Karpas-422 (cell line): ENCODE results near the gene LRRC46. TPM values are rescaled to one million over a fixed set of nuclear protein-coding genes. Genes with fewer than 3 reads are reported as not detected.

ENCODE experiments used
- DNase-seq: peaks from one replicate; pipeline ENCODE4 v3.0.0-alpha.2; 2015
- H2AFZ ChIP-seq: fragments of 200-600 bp; sonication (generic); 2 replicates; pipeline ENCODE4 v1.6.1; 2014; ENCODE audit warnings: antibody characterized with exemption, low read length, mixed read lengths
- H3K27ac ChIP-seq: fragments of 200-600 bp; sonication (generic); 2 replicates; pipeline ENCODE4 v1.5.1; 2014; ENCODE audit warnings: mild to moderate bottlenecking, low read length, moderate library complexity
- H3K27me3 ChIP-seq: fragments of 200-600 bp; sonication (generic); 2 replicates; pipeline ENCODE4 v1.6.1; 2014; ENCODE audit warnings: low read length, mixed read lengths
- H3K36me3 ChIP-seq: fragments of 200-600 bp; sonication (generic); 2 replicates; pipeline ENCODE4 v1.6.1; 2014; ENCODE audit warnings: low read length, mixed read lengths; ENCODE audit not compliant: insufficient read depth
- H3K4me1 ChIP-seq: fragments of 200-600 bp; sonication (generic); 2 replicates; pipeline ENCODE4 v1.6.1; 2014; ENCODE audit warnings: mild to moderate bottlenecking, low read length, mixed read lengths
- H3K4me2 ChIP-seq: fragments of 200-600 bp; sonication (generic); 2 replicates; pipeline ENCODE4 v1.6.1; 2014; ENCODE audit warnings: low read length, low read depth, mild to moderate bottlenecking; ENCODE audit not compliant: poor library complexity, severe bottlenecking
- H3K4me3 ChIP-seq: fragments of 200-600 bp; sonication (generic); 2 replicates; pipeline ENCODE4 v1.5.1; 2014; ENCODE audit warnings: mild to moderate bottlenecking, antibody characterized with exemption, low read length, mixed read lengths
- H3K79me2 ChIP-seq: fragments of 200-600 bp; sonication (generic); 2 replicates; pipeline ENCODE4 v1.6.1; 2014; ENCODE audit warnings: mild to moderate bottlenecking, low read length, mixed read lengths
- H3K9ac ChIP-seq: fragments of 200-600 bp; sonication (generic); 2 replicates; pipeline ENCODE4 v1.6.0; 2014; ENCODE audit warnings: low read length
- H3K9me2 ChIP-seq: fragments of 200-600 bp; sonication (generic), shearing (Covaris generic); replicated peaks from 2 replicates; pipeline ENCODE4 v1.6.0; 2014; ENCODE audit warnings: mild to moderate bottlenecking, low read length, moderate library complexity; ENCODE audit not compliant: insufficient read depth
- H3K9me3 ChIP-seq: fragments of 300-700, 200-600 bp; sonication (generic); 2 replicates; pipeline ENCODE4 v1.6.1; 2014; ENCODE audit warnings: low read length, mixed read lengths
- H4K20me1 ChIP-seq: fragments of 200-600 bp; sonication (generic); 2 replicates; pipeline ENCODE4 v1.6.1; 2014; ENCODE audit warnings: mild to moderate bottlenecking, antibody characterized with exemption, low read length, low read depth; ENCODE audit not compliant: insufficient read depth
- total RNA-seq: library from RNA; depleted of rRNA; stranded (reverse); fragments of >200 nt; shearing (Covaris generic); gene quantifications from 2 replicates; pipeline ENCODE4 v1.2.3, GENCODE V29; 2014; ENCODE audit warnings: low replicate concordance

LRRC46 gene
- total RNA-seq, 1 experiment from 2014 or later = not detected

- Histone ChIP-seq H3K79me2 (no peaks in the 10 kb centered on the region), H3K9me2 (no peaks in the 10 kb centered on the region), H3K9ac (no peak overlapping the region), H3K4me2 (no peak overlapping the region), H3K4me1 (peaks cover 4% of the 10 kb centered on the region), H3K27me3 (no peaks in the 10 kb centered on the region), H3K4me3 (no peak overlapping the region), H3K27ac (no peak overlapping the region), H4K20me1 (no peaks in the 10 kb centered on the region), H3K36me3 (no peaks in the 10 kb centered on the region), H3K9me3 (no peaks in the 10 kb centered on the region), H2AFZ (no peak overlapping the region)
- no peak for DNase-seq
Observed at GRCh38 chr17:47806913-47807255, 24.6 kb upstream of the LRRC46 start.

GRCh38 chr17:47807421-47807820, 24.0 kb upstream of the LRRC46 start:
- Histone ChIP-seq H3K4me2 (no peak overlapping the region), H4K20me1 (no peaks in the 10 kb centered on the region), H3K27me3 (no peaks in the 10 kb centered on the region), H3K4me3 (no peak overlapping the region), H3K4me1 (no peaks in the 10 kb centered on the region), H3K9ac (no peak overlapping the region), H3K9me3 (no peaks in the 10 kb centered on the region), H2AFZ (no peak overlapping the region), H3K27ac (no peak overlapping the region), H3K36me3 (no peaks in the 10 kb centered on the region), H3K9me2 (no peaks in the 10 kb centered on the region), H3K79me2 (no peaks in the 10 kb centered on the region)
- DNase-seq = no peak

GRCh38 chr17:47808036-47808829, 23.2 kb upstream of the LRRC46 start:
- Histone ChIP-seq H2AFZ (no peak overlapping the region), H3K36me3 (no peaks in the 10 kb centered on the region), H4K20me1 (no peaks in the 10 kb centered on the region), H3K9me2 (no peaks in the 10 kb centered on the region), H3K27ac (no peak overlapping the region), H3K9ac (no peak overlapping the region), H3K27me3 (no peaks in the 10 kb centered on the region), H3K79me2 (no peaks in the 10 kb centered on the region), H3K9me3 (no peaks in the 10 kb centered on the region), H3K4me3 (no peak overlapping the region), H3K4me2 (no peak overlapping the region), H3K4me1 (no peaks in the 10 kb centered on the region)
- no peak for DNase-seq

- no peaks in the 10 kb centered on the region for H3K4me1 ChIP-seq
- H4K20me1 ChIP-seq = no peaks in the 10 kb centered on the region
- no peaks in the 10 kb centered on the region for H3K27me3 ChIP-seq
- H3K9me2 ChIP-seq = no peaks in the 10 kb centered on the region
- H2AFZ ChIP-seq = no peak overlapping the region
- no peak overlapping the region for H3K4me3 ChIP-seq
- no peaks in the 10 kb centered on the region for H3K9me3 ChIP-seq
- no peaks in the 10 kb centered on the region for H3K36me3 ChIP-seq
- no peaks in the 10 kb centered on the region for H3K79me2 ChIP-seq
- H3K4me2 ChIP-seq = no peak overlapping the region
- no peak overlapping the region for H3K27ac ChIP-seq
- H3K9ac ChIP-seq = no peak overlapping the region
- no peak for DNase-seq
Observed at GRCh38 chr17:47808830-47809480, 22.5 kb upstream of the LRRC46 start.

GRCh38 chr17:47810200-47810821, 21.2 kb upstream of the LRRC46 start:
- no peaks in the 10 kb centered on the region for H3K9me2 ChIP-seq
- no peak overlapping the region for H2AFZ ChIP-seq
- H3K4me1 ChIP-seq = no peaks in the 10 kb centered on the region
- H3K4me2 ChIP-seq = no peak overlapping the region
- no peaks in the 10 kb centered on the region for H3K27me3 ChIP-seq
- H3K9me3 ChIP-seq = no peaks in the 10 kb centered on the region
- H3K79me2 ChIP-seq = no peaks in the 10 kb centered on the region
- H3K4me3 ChIP-seq = no peak overlapping the region
- no peak for DNase-seq
- H4K20me1 ChIP-seq = no peaks in the 10 kb centered on the region
- H3K36me3 ChIP-seq = no peaks in the 10 kb centered on the region; the same call in 1 of the 2 replicates
- H3K27ac ChIP-seq = no peak overlapping the region
- H3K9ac ChIP-seq = no peak overlapping the region

- no peak for DNase-seq
- no peak overlapping the region for H3K4me2 ChIP-seq
- no peaks in the 10 kb centered on the region for H3K79me2 ChIP-seq
- no peak overlapping the region for H2AFZ ChIP-seq
- no peak overlapping the region for H3K4me3 ChIP-seq
- no peaks in the 10 kb centered on the region for H3K9me2 ChIP-seq
- H3K27me3 ChIP-seq = no peaks in the 10 kb centered on the region
- no peaks in the 10 kb centered on the region; the same call in 1 of the 2 replicates for H3K36me3 ChIP-seq
- H3K27ac ChIP-seq = no peak overlapping the region
- no peaks in the 10 kb centered on the region for H4K20me1 ChIP-seq
- H3K9ac ChIP-seq = no peak overlapping the region
- H3K9me3 ChIP-seq = no peaks in the 10 kb centered on the region
- H3K4me1 ChIP-seq = no peaks in the 10 kb centered on the region
Observed at GRCh38 chr17:47810901-47811635, 20.4 kb upstream of the LRRC46 start.

GRCh38 chr17:47811709-47812108, 19.8 kb upstream of the LRRC46 start:
- Histone ChIP-seq H3K9ac (no peak overlapping the region), H3K9me3 (no peaks in the 10 kb centered on the region), H4K20me1 (no peaks in the 10 kb centered on the region), H3K36me3 (no peaks in the 10 kb centered on the region; the same call in 1 of the 2 replicates), H3K9me2 (no peaks in the 10 kb centered on the region), H3K4me1 (no peaks in the 10 kb centered on the region), H2AFZ (no peak overlapping the region), H3K4me3 (no peak overlapping the region), H3K27ac (no peak overlapping the region), H3K27me3 (no peaks in the 10 kb centered on the region), H3K4me2 (no peak overlapping the region), H3K79me2 (no peaks in the 10 kb centered on the region)
- no peak for DNase-seq
